ENCODE measurements around the gene GLS. TPM values are rescaled to one million over a fixed set of nuclear protein-coding genes. Genes with fewer than 3 reads are reported as not detected.

Gene GLS
- total and polyA plus RNA-seq, 9 of the 15 experiments (the other 6 are each of a cell fraction or from before 2014, with no cell fraction given): 13.7 to 77.5 (median 48.2) TPM

DNA sequence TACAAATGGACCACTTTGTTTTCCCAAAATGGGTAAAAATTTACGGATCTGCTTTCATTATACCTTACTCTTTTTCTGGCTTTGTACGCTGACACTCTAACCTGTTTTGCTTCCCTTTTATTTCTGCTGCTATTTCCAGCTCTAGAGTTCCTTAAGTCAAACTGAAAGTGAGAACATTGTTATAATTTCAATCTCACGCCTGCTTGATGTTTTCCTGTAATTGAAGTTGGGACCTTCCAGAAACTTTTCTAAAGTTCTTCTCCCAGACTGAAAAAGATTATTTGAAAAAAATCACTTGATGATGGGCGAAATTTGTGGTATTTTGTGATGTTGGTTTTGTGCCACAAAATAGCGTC is 1.8 kb downstream of the GLS start:
- no peak for FAIRE-seq
- no peak; the same call in 2 of the 3 replicates for ATAC-seq

More for the DNA sequence above, 1.8 kb downstream of the GLS start:
- Histone ChIP-seq H3K79me2 (ENCODE audit: control insufficient read depth, insufficient read depth, low read length) (peaks cover 66% of the 10 kb centered on the region), H3K27me3 (ENCODE audit: control insufficient read depth in 2 of 2, insufficient read depth in 2 of 2, low read length in 2 of 2) (no peaks in the 10 kb centered on the region), H3K9ac (ENCODE audit: insufficient read depth in 1 of 2, low read depth in 2 of 2, low read length in 2 of 2) (peak overlapping the region in 1 of 2 experiments; percentile 85; a peak in 2 of 4 replicates), H3K4me2 (ENCODE audit: insufficient read depth, low read length) (peak overlapping the region; percentile 96), H3K9me1 (ENCODE audit: control insufficient read depth, insufficient read depth, low read length) (no peaks in the 10 kb centered on the region), H3K27ac (ENCODE audit: extremely low read depth, low read depth, low read length) (peak overlapping the region; percentile 90), H4K20me1 (replicated peaks; ENCODE audit: control insufficient read depth, insufficient read depth, low read length) (no peaks in the 10 kb centered on the region), H3K4me3 (peak overlapping the region; percentile 82), H3K36me3 (ENCODE audit: control insufficient read depth, insufficient read depth, low read length) (peaks cover 23% of the 10 kb centered on the region; the same call in 2 of the 3 replicates), H2AFZ (ENCODE audit: low read depth, low read length) (no peak overlapping the region), H3K9me3 (replicated peaks; ENCODE audit: control insufficient read depth, insufficient read depth, low read depth, low read length) (no peaks in the 10 kb centered on the region), H3K4me1 (replicated peaks in 1 of 2; ENCODE audit: control insufficient read depth in 2 of 2, insufficient read depth in 2 of 2, low read length in 2 of 2) (peaks cover 2 to 18% of the 10 kb centered on the region in 2 experiments; a peak in 3 of 5 replicates)
- in situ Hi-C loops (cut with MboI): no loop called here
- POLR2A ChIA-PET: interaction anchor here (0.6 to 5.0 kb wide), 6 partner anchors 7 to 207 kb away, joined by 3 to 45 read pairs (median 4); no protein-coding TSS in a partner anchor
- 0% methylated on average over 5 of the region's 5 CpGs for WGBS (ENCODE audit: insufficient coverage, low coverage, missing lambda C conversion rate)
- TF ChIP-seq TCFL5 (CRISPR knock-in tag; conservative IDR thresholded peaks at IDR 0.05): no peak
- TF ChIP-seq CEBPB (tag; IDR thresholded peaks at IDR 0.05): 0 out of 2 replicates have a peak, but pooled peaks have one; percentile 4
- TF ChIP-seq FOSL1 (tag; conservative IDR thresholded peaks at IDR 0.05): 0 out of 2 replicates have a peak, but pooled peaks have one; percentile 11
- no peak for TF ChIP-seq ZNF583 (CRISPR knock-in tag; IDR thresholded peaks at IDR 0.05)
- TF ChIP-seq, protein P1, sequence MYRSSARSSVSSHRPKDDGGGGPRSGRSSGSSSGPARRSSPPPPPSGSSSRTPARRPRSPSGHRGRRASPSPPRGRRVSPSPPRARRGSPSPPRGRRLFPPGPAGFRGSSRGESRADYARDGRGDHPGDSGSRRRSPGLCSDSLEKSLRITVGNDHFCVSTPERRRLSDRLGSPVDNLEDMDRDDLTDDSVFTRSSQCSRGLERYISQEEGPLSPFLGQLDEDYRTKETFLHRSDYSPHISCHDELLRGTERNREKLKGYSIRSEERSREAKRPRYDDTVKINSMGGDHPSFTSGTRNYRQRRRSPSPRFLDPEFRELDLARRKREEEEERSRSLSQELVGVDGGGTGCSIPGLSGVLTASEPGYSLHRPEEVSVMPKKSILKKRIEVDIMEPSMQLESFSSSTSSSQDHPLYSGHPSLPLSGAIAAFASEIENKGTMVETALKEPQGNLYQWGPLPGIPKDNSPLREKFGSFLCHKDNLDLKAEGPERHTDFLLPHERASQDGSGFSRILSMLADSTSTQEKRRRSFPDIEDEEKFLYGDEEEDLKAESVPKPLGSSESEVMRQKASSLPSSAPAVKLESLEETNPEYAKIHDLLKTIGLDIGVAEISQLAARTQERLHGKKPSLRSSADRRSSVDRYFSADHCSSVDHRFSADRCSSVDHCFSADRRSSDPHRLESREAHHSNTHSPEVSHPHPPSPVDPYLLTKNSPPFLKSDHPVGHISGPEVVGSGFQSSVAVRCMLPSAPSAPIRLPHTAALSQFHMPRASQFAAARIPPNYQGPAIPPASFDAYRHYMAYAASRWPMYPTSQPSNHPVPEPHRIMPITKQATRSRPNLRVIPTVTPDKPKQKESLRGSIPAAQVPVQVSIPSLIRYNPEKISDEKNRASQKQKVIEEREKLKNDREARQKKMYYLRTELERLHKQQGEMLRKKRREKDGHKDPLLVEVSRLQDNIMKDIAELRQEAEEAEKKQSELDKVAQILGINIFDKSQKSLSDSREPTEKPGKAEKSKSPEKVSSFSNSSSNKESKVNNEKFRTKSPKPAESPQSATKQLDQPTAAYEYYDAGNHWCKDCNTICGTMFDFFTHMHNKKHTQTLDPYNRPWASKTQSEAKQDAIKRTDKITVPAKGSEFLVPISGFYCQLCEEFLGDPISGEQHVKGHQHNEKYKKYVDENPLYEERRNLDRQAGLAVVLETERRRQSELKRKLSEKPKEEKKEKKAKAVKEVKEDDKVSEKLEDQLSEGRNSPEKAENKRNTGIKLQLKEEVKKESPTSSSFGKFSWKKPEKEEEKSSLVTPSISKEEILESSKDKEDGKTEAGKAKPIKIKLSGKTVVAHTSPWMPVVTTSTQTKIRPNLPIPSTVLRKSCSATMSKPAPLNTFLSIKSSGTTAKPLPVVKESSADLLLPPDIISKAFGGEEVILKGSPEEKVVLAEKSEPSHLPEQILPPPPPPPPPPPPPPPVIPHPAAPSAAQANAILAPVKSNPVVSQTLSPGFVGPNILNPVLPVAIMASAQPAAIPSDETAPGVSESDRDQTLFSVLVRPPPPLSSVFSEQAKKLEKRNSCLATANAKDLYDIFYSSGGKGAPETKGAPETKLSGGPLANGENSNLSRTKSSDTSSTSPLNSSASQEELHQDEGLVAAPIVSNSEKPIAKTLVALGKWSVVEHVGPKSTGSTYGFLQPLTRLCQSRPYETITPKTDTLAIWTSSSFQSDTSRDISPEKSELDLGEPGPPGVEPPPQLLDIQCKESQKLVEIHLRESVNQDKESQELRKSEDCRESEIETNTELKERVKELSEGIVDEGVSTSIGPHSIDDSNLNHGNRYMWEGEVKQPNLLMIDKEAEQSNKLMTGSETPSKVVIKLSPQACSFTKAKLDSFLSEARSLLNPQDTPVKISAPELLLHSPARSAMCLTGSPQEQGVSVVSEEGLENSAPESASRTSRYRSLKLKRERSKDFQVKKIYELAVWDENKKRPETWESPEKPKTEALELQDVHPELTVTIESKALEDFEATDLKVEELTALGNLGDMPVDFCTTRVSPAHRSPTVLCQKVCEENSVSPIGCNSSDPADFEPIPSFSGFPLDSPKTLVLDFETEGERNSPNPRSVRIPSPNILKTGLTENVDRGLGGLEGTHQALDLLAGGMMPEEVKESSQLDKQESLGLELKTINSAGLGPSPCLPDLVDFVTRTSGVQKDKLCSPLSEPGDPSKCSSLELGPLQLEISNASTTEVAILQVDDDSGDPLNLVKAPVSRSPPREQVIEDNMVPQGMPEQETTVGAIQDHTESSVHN (IDR thresholded peaks at IDR 0.05; ENCODE audit: borderline replicate concordance in 1 of 2, low read depth in 1 of 2): 0 out of 4 replicates have a peak, but pooled peaks of 1 of the 2 experiments have one; percentile 2
- CTCF ChIA-PET (ENCODE audit: low intra/inter-chr PET ratio): no interaction called here
- no peak for DNase-seq (ENCODE audit: extremely low read depth in 1 of 4, low spot score in 3 of 4)
- intact Hi-C loops (cut with micrococcal nuclease): loop anchor here (5.0 kb wide), 2 partner anchors 35 to 140 kb away; no protein-coding TSS in a partner anchor
- BruUV-seq (replicated peaks): TSS peak; percentile 42

Measured in K562 (cell line).